Aorta (tissue), 5 donors: ENCODE measurements around the gene KRT4. TPM values are rescaled to one million over a fixed set of nuclear protein-coding genes. Genes with fewer than 3 reads are reported as not detected.

ENCODE experiments used
- ATAC-seq: fragments of 200-7000 bp; cut with Tn5 transposase; one replicate; pipeline ENCODE4 v1.9.1; 2022; ENCODE audit warnings: moderate library complexity; ENCODE audit not compliant: low FRiP score
- DNase-seq, 2 donors: peaks; one replicate each; pipeline ENCODE4 v3.0.0-alpha.2; 2020
- H3K27ac ChIP-seq, 2 donors: one replicate each; pipeline ENCODE4 v1.5.1; 2013; ENCODE audit warnings: low read length in 2 of 2, mild to moderate bottlenecking in 2 of 2, moderate library complexity in 2 of 2, control low read depth in 1 of 2, inconsistent platforms in 1 of 2, low read depth in 1 of 2
- H3K27me3 ChIP-seq, 2 donors: one replicate each; pipeline ENCODE4 v1.6.1; 2013; ENCODE audit warnings: control low read depth in 1 of 2, low read length in 1 of 2, mild to moderate bottlenecking in 1 of 2, moderate library complexity in 1 of 2; ENCODE audit not compliant: insufficient read depth in 2 of 2, control insufficient read depth in 1 of 2
- H3K36me3 ChIP-seq, 2 donors: one replicate each; pipeline ENCODE4 v1.6.1; 2013; ENCODE audit warnings: control low read depth in 1 of 2, low read length in 1 of 2, mild to moderate bottlenecking in 1 of 2; ENCODE audit not compliant: insufficient read depth in 2 of 2, control insufficient read depth in 1 of 2
- H3K4me1 ChIP-seq, 2 donors: one replicate each; pipeline ENCODE4 v1.6.1; 2013; ENCODE audit warnings: low read length in 2 of 2, control low read depth in 1 of 2, mild to moderate bottlenecking in 1 of 2, moderate library complexity in 1 of 2; ENCODE audit not compliant: insufficient read depth in 2 of 2, control insufficient read depth in 1 of 2
- H3K4me3 ChIP-seq, 2 donors: one replicate each; pipeline ENCODE4 v1.5.1; 2013; ENCODE audit warnings: low read length in 2 of 2, control low read depth in 1 of 2, mild to moderate bottlenecking in 1 of 2
- H3K9me3 ChIP-seq: one replicate; pipeline ENCODE4 v1.6.1; 2013; ENCODE audit warnings: mild to moderate bottlenecking, low read length; ENCODE audit not compliant: control insufficient read depth
- WGBS, 2 donors: extraction: QIAGEN DNeasy Blood & Tissue Kit; methylation state at CpG; one replicate each; pipeline ENCODE4 v1.1.7; 2013; 5-methylcytosine and 5-hydroxymethylcytosine counted together
- intact Hi-C, 2 donors: fragments of 100-400 bp; cut with DNase I; formaldehyde crosslinking; loops; one replicate each; pipeline versions ENCODE4 v1.14.2 to v1.15.0; 2022
- polyA plus RNA-seq, 2 donors: library from polyadenylated mRNA; stranded (reverse); fragments of 200-250 nt; gene quantifications; one replicate each; pipeline ENCODE4 v1.2.3, GENCODE V29; 2013
- total RNA-seq, 2 donors: library from RNA; stranded (reverse); fragmentation: NEBNext Ultra II Directional; extraction: Animal tissue kit (Norgen Biotek cat#: 25700); gene quantifications; one replicate each; pipeline ENCODE4 v1.2.1, GENCODE V29; 2021
- donor health status: healthy with polysubstance abuse.
- donor health status: Bipolar disorder and iron deficiency.
- donor health status: DM: no; HTN: no; CAD: no.
- donor health status: DM: no; HTN: no; CAD: no.
- donor health status: DM: yes; HTN: yes; CAD: no.

KRT4 gene
- total and polyA plus RNA-seq, 4 donors: 3.9 to 4.6 TPM; not detected in 2

DNA sequence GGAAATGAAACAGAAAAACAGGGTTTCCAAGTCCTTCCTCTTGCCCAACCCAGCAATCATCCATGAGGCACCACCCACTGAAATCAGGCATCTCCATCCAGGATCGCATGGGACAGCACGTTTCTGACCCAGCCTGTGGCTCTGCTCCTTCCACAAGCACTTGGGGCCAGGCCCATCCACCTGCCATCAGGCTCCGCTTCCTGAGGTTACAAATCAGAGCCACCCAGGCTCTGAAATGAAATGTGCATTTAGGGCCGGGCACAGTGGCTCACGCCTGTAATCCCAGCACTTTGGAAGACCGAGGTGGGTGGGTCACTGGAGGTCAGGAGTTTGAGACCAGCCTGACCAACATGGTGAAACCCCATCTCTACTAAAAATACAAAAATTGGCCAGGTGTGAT is 35.6 kb upstream of the KRT4 start:
- Histone ChIP-seq H3K4me3 (no peak overlapping the region), H3K36me3 (no peaks in the 10 kb centered on the region), H3K27ac (no peak overlapping the region), H3K4me1 (no peaks in the 10 kb centered on the region), H3K27me3 (no peaks in the 10 kb centered on the region), H3K9me3 (peaks cover 1% of the 10 kb centered on the region)
- ATAC-seq (no peak), DNase-seq (peak; percentile 2 to 37)
- intact Hi-C loops: no loop called here
- whole genome bisulfite sequencing, 2 donors: 86 to 91% methylated on average over 6 of the region's 6 CpGs

DNA sequence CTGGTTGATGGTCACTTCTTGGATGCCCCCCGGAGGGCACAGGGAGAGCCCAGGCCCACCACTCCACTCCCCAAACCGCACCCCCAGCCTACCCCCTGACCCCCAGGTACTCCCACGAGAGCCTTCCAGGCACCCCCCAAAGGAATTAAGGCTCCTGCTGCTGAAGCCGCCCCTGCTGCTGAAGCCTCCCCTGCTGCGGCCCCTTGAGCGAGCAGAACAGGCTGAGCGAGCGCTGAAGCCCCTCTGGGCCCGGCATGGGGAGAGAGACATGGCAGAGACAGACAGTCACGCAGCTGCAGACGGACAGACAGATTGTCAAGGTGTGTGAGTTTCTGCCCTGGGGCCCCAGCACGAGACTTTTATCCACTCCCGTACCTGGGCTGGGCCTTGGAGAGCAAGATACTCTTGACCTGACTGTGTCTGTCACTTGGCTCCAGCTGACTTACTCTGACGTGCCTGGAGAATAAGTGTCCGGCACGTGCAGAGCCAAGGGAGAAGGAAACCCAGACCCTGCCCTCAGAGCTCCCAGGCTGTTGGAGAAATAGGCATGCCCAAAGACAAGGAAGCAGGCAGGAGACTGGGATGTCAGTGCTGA is 34.8 kb upstream of the KRT4 start, which contains the start of gene KRT78:
Gene KRT78, minus strand, starts transcription at position 334 of the 595 bp plus-strand sequence. Its CDS starts 64 bp downstream, at position 270.
- intact Hi-C loops: no loop called here

DNA sequence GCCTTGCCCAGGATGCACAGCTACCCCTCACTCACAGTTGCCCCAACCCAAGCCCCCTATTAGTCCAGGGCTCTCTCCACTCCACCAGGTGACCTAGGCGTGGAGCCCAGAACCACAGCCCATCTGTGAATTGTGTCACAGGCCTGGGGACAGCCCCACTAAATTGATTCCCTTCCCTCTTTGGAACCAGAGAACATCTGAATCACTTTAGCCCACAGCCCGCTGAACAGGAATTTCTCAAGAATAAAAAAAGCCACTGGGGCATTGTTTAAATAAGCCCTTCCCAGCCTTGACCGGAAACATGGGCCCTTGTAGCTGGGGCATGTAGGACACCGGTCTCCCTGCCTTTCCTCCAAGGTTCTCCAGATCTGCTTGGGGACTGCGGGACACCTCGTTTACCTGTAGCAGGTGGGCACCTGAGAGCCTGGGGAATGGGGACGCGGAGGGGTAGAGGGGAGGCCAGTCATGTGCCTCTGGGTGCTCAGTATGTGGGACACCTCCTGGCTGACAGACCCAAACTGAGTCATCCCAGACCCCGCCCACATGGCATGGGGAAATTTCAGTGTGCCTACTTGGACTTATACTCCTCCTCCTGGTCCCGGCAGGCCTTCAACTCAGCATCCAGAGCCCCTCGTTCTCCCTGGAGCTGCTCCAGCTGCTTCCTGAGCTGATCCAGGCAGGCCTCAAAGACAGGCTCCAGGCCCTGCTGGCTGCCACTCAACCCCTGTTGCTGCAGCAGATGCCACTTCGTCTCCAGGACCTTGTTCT is 33.6 kb upstream of the KRT4 start:
- H3K4me1 ChIP-seq: no peaks in the 10 kb centered on the region
- no peaks in the 10 kb centered on the region for H3K27me3 ChIP-seq
- H3K9me3 ChIP-seq: no peaks in the 10 kb centered on the region
- no peaks in the 10 kb centered on the region for H3K36me3 ChIP-seq
- no peak overlapping the region for H3K27ac ChIP-seq
- intact Hi-C loops: no loop called here
- ATAC-seq: no peak
- peak; percentile 41 to 67 for DNase-seq
- WGBS, 2 donors: 79% methylated on average over 12 of the region's 12 CpGs
- H3K4me3 ChIP-seq: no peak overlapping the region

More for the DNA sequence above, 34.8 kb upstream of the KRT4 start, which contains the start of gene KRT78:
- H3K27ac ChIP-seq: no peak within 1 kb of the TSS
- no peaks in the 10 kb centered on the region for H3K4me1 ChIP-seq
- H3K4me3 ChIP-seq: no peak within 1 kb of the TSS
- WGBS, 2 donors: 89 to 91% methylated on average over 16 of the region's 16 CpGs
- H3K36me3 ChIP-seq: no peaks in the 10 kb centered on the region
- no peak for ATAC-seq
- no peaks in the 10 kb centered on the region for H3K27me3 ChIP-seq
- DNase-seq: peak; percentile 16 to 52
- peaks cover 1% of the 10 kb centered on the region for H3K9me3 ChIP-seq

DNA sequence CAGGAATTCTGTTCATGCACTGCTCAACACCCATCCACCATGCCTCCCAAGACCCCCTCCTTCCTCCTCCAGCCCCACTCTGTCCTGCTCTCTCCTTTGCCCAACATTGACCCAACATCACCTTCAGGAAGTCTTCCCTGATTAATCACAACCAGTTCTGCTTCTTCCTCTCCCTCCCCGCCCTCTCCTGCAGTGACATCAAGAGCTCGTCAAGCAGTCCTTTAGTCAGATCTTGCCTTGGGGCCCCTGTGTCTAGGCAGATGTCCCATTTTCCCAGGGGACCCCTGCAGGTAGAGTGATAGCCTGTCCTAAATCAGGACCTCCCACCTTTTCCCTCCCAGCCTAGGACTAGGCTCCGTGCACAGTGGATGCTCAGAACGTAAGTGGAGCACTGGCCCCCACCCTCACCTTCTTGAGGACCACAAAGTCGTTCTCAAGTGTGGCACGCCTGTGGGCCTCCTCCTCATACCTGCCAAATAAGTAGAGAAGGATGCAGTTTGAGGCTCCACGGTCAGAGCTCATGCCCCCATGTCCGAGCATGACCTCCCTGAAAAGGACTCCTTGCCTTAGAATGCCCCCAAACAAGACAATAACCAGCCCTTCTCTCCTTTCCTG is 32.5 kb upstream of the KRT4 start:
- WGBS, 2 donors: 84 to 86% methylated on average over 8 of the region's 8 CpGs
- intact Hi-C loops: no loop called here
- no peaks in the 10 kb centered on the region for H3K4me1 ChIP-seq
- no peaks in the 10 kb centered on the region for H3K27me3 ChIP-seq
- DNase-seq (peak; percentile 32 to 62), ATAC-seq (no peak)
- no peak overlapping the region for H3K27ac ChIP-seq
- H3K9me3 ChIP-seq: no peaks in the 10 kb centered on the region
- H3K36me3 ChIP-seq: no peaks in the 10 kb centered on the region
- H3K4me3 ChIP-seq: no peak overlapping the region

DNA sequence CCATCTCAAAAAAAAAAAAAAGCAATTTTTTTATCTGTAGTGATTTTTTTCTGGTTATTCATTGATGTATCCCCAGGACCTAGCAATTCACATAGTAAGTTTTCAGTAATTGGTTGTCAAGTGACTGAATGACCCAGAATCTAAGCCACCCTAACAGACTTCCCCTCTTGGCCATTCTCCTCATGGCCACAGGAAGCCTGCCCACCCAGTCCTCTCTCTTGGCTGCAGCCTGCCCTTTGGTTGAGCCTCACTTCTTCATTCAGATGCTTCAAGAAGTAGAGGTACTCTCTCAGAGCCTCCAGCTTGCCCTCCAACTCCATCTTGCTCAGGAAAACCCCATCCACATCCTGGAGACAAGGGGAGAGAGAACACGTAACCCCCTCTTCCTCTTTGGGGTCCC is 32.0 kb upstream of the KRT4 start:
- ATAC-seq: no peak
- Histone ChIP-seq H3K4me1 (no peaks in the 10 kb centered on the region), H3K9me3 (no peaks in the 10 kb centered on the region), H3K27me3 (no peaks in the 10 kb centered on the region), H3K27ac (no peak overlapping the region), H3K36me3 (no peaks in the 10 kb centered on the region), H3K4me3 (no peak overlapping the region)
- no peak for DNase-seq
- intact Hi-C loops: no loop called here
- 93 to 100% methylated on average over 1 of the region's 1 CpG for WGBS, 2 donors

DNA sequence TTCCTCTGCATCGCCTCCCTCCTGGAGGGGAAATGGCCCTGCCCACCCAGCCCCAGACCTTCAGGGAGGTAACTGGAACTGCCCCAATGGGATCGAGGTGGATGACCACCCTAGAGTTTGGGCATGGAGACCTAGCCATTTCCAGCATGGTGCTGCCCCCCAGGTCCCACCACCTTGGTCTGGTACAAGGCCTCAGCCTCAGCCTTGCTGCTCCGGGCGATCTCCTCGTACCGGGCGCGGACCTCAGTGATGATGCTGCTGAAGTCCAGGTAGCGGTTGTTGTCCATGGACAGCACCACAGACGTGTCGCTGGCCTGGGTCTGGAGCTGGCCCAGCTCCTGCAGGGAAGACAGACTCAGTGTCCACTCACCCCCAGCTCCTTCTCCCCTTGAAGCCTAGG is 30.5 kb upstream of the KRT4 start:
- H3K27me3 ChIP-seq: no peaks in the 10 kb centered on the region
- H3K4me3 ChIP-seq: no peak overlapping the region
- DNase-seq (peak; percentile 10 to 73), ATAC-seq (no peak)
- WGBS, 2 donors: 94 to 95% methylated on average over 11 of the region's 11 CpGs
- no peak overlapping the region for H3K27ac ChIP-seq
- no peaks in the 10 kb centered on the region for H3K4me1 ChIP-seq
- intact Hi-C loops: no loop called here
- H3K36me3 ChIP-seq: no peaks in the 10 kb centered on the region
- H3K9me3 ChIP-seq: no peaks in the 10 kb centered on the region

DNA sequence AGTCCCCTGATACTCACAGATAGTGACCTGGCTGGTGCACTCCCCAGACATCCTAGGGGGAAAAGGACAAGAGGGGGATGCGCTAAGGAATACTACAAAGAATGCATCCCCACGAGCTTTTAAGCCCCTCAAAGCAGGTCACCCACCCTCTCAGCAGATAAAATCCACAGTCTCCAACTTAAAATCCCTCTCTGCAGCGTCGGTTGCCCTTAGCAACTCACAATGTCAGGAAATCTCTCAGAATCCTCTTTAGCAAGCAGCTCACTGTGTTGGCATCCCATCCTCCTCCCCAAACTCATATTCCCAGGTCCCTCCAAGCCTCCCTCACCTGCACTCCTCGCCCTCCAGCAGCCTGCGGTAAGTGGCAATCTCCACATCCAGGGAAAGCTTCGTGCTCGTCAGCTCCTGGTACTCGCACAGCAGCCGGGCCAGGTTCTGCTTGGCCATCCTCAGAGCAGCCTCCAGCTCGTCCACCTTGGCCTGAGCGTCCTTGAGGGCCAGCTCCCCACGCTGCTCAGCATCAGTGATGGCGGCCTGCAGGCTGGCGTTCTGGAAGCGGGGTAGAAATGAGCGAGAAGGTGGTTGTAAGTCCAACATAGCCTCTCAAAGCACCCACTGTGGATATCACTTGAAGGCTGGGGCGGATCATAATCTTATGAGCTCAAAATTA is 25.7 kb upstream of the KRT4 start:
- H3K27me3 ChIP-seq: no peaks in the 10 kb centered on the region
- no peak overlapping the region for H3K4me3 ChIP-seq
- H3K4me1 ChIP-seq: no peaks in the 10 kb centered on the region
- no peak overlapping the region for H3K27ac ChIP-seq
- H3K9me3 ChIP-seq: no peaks in the 10 kb centered on the region
- WGBS, 2 donors: 83 to 85% methylated on average over 18 of the region's 18 CpGs
- intact Hi-C loops: no loop called here
- DNase-seq (peak; percentile 12 to 34), ATAC-seq (no peak)
- no peaks in the 10 kb centered on the region for H3K36me3 ChIP-seq

DNA sequence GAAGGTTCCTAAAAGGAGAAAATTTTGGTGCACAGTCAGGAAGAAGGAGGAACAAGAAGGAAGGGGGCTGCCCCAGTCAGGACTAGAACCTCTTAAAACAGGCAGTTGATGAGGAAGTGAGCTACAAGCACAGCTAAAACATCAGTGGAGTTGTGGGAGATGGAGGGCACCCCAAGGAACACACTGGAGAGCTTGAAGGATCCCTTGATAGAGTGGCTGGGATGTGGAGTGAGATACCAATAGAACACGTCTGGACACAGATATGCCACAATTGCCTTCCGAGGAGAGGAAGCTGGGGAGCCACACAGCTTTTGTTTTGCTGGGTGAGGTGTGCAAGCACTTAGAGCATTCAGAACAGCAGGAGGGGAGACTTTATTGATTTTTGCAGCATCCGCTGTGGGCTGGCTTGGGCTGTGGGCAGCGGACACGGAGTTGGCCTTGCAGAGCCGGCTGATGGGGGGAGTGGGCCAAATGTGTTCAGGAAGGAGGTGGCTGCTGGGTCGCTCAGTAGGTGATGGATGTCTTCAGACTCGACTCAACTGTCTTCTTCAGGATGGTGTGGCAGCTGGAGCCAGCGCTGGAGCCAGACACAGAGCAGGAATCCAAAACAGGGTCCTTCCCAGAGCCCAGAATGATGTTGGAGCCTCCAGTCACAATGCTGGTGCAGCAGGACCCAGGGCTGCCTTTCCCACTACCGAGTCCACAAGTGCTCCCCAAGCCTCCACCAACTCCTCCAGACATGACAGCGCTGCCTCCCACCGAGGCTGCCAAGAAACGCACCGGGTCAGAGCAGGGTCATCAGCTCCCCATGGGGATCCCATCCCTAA is 24.9 kb upstream of the KRT4 start:
- no peak overlapping the region for H3K4me3 ChIP-seq
- no peak for ATAC-seq
- H3K36me3 ChIP-seq: no peaks in the 10 kb centered on the region
- no peaks in the 10 kb centered on the region for H3K27me3 ChIP-seq
- no peak overlapping the region for H3K27ac ChIP-seq
- H3K9me3 ChIP-seq: no peaks in the 10 kb centered on the region
- peak; percentile 20 to 69 for DNase-seq
- WGBS, 2 donors: 51 to 57% methylated on average over 14 of the region's 14 CpGs
- no peaks in the 10 kb centered on the region for H3K4me1 ChIP-seq
- intact Hi-C loops: no loop called here
